ENCODE data around the gene NEUROG2. TPM values are rescaled to one million over a fixed set of nuclear protein-coding genes. Genes with fewer than 3 reads are reported as not detected.
A peak's percentile ranks its signal among the peaks of the same experiment; 100 is the strongest.

NEUROG2 gene
- total and polyA plus RNA-seq, 2 of the 8 experiments (the other 6 are each of a cell fraction or from before 2014, with no cell fraction given), result 0.03 TPM; not detected in 1

DNA sequence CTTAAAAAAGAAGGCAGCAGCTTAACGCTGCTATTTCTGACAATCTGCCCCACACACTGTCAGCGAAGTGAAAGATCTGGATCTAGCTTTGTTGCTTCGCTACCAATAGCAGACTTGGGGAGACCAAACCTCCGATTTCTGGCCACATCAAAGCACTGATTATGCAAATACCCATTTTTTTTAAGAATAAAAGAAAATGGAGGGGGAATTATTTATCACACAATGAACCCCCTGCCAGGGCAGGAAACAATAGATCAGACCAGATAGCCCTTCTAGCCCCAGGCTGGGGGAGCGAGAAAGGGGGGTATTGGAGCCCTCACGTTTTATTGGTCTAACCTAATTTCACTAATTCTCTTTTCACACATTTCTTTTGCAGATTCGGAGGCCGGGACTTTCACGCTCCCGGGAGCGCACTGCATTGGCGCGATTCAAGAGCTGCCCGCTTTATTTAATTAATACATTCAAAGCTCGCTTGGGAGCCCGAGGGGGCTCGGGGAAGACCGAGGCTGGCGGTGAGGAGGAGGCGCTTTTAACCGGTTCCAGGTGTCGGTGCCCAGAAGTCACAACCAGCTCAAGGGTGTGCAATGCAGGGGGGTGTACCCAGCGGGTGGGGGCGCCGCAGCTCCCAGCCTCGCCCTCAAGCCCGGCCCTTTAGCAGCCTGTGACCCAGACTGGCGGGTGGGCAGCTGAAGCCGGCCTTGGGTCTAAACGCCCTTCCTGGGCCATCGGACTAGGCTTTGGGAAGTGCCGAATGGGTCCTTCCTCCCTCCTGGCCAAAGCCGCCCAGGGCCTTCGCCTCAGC lies 5.5 kb downstream of the NEUROG2 start:
- Histone ChIP-seq H3K4me1 (replicated peaks in 1 of 4; ENCODE audit: control insufficient read depth in 3 of 4, insufficient read depth in 4 of 4, low read length in 3 of 4) (peaks cover 14 to 30% (median 23%) of the 10 kb centered on the region in 4 experiments), H3K27ac (ENCODE audit: low read depth, low read length) (no peak overlapping the region), H3K23ac (ENCODE audit: insufficient read length) (no peak overlapping the region), H3K4me3 (ENCODE audit: extremely low read depth in 1 of 4, insufficient read depth in 2 of 4, low read depth in 3 of 4, low read length in 4 of 4) (peak overlapping the region; percentile 10 to 54 (median 34); a peak in 7 of 8 replicates), H3K9me3 (ENCODE audit: insufficient read depth in 2 of 2, low read depth in 1 of 2, low read length in 1 of 2) (no peaks in the 10 kb centered on the region), H3K79me1 (ENCODE audit: low read depth, low read length) (no peaks in the 10 kb centered on the region), H3K56ac (replicated peaks; ENCODE audit: insufficient read length, low read depth, low read length) (no peak overlapping the region), H3K9ac (replicated peaks in 1 of 4; ENCODE audit: extremely low read depth in 1 of 4, low read depth in 3 of 4, low read length in 3 of 4) (no peak overlapping the region), H3K36me3 (ENCODE audit: control insufficient read depth in 2 of 4, insufficient read depth in 4 of 4, low read length in 3 of 4) (peaks cover 0 to 4% (median 0%) of the 10 kb centered on the region in 4 experiments; a peak in 1 of 8 replicates), H4K20me1 (replicated peaks in 1 of 2; ENCODE audit: control insufficient read depth in 1 of 2, insufficient read depth in 2 of 2, low read length in 2 of 2) (peaks cover 6 to 27% of the 10 kb centered on the region in 2 experiments), H3K14ac (ENCODE audit: insufficient read length) (no peak overlapping the region), H2BK15ac (ENCODE audit: low read length) (no peak overlapping the region), H2AK5ac (ENCODE audit: low read depth, low read length) (no peak overlapping the region), H3K4ac (replicated peaks; ENCODE audit: insufficient read length, low read depth, low read length) (no peak overlapping the region), H3K23me2 (ENCODE audit: low read depth, low read length) (peaks cover 9% of the 10 kb centered on the region; the same call in 1 of the 2 replicates), H3K4me2 (ENCODE audit: insufficient read depth in 1 of 2, low read depth in 2 of 2, low read length in 2 of 2) (peak overlapping the region; percentile 76 to 86), H4K5ac (ENCODE audit: insufficient read length, low read depth, low read length) (no peak overlapping the region), H2BK20ac (ENCODE audit: low read length) (no peak overlapping the region), H3K18ac (ENCODE audit: extremely low read depth, low read length) (no peak overlapping the region), H2BK12ac (ENCODE audit: low read depth, low read length) (no peak overlapping the region), H2BK120ac (replicated peaks; ENCODE audit: low read depth, low read length) (no peak overlapping the region), H4K91ac (replicated peaks; ENCODE audit: insufficient read length, low read length) (peak overlapping the region; percentile 25), H4K8ac (ENCODE audit: extremely low read depth, insufficient read depth, low read length) (peak overlapping the region; percentile 80; the same call in 1 of the 2 replicates), H3K27me3 (replicated peaks in 1 of 4; ENCODE audit: control insufficient read depth in 3 of 4, extremely low read depth in 1 of 4, insufficient read depth in 3 of 4, low read length in 3 of 4) (peaks cover 75 to 97% (median 88%) of the 10 kb centered on the region in 4 experiments), H2BK5ac (ENCODE audit: low read depth, low read length) (no peak overlapping the region), H3K79me2 (ENCODE audit: control insufficient read depth in 1 of 2, insufficient read depth in 2 of 2, low read length in 2 of 2) (no peaks in the 10 kb centered on the region), H2AFZ (ENCODE audit: low read length) (no peak overlapping the region)
- FAIRE-seq, result no peak
- TF ChIP-seq ASH2L (IDR thresholded peaks at IDR 0.05; ENCODE audit: low read length), result peak; percentile 23
- TF ChIP-seq, protein P1, sequence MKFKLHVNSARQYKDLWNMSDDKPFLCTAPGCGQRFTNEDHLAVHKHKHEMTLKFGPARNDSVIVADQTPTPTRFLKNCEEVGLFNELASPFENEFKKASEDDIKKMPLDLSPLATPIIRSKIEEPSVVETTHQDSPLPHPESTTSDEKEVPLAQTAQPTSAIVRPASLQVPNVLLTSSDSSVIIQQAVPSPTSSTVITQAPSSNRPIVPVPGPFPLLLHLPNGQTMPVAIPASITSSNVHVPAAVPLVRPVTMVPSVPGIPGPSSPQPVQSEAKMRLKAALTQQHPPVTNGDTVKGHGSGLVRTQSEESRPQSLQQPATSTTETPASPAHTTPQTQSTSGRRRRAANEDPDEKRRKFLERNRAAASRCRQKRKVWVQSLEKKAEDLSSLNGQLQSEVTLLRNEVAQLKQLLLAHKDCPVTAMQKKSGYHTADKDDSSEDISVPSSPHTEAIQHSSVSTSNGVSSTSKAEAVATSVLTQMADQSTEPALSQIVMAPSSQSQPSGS (IDR thresholded peaks at IDR 0.05; ENCODE audit: low read length), result no peak
- ChIA-PET CTCF (ENCODE audit: partially characterized antibody) (interaction anchor here (0.6 to 11.5 kb wide), 7 partner anchors 10 to 182 kb away, joined by 3 to 133 read pairs (median 4); no protein-coding TSS in a partner anchor), POLR2A (ENCODE audit: partially characterized antibody) (interaction anchor here (0.6 to 1.7 kb wide), 3 partner anchors 10 to 20 kb away, joined by 3 to 9 read pairs (median 4); no protein-coding TSS in a partner anchor)
- peak in 1 of 2 experiments; percentile 74 for DNase-seq (ENCODE audit: low read depth in 1 of 2, low spot score in 2 of 2)
- WGBS, 2 experiments (ENCODE audit: extremely low coverage in 1 of 2, insufficient coverage in 1 of 2, insufficient read length in 1 of 2, insufficient replicate concordance in 2 of 2, low coverage in 1 of 2, low lambda C conversion rate in 2 of 2, missing lambda C conversion rate in 1 of 2), result 2% methylated on average over 32 of the region's 34 CpGs; no CpG with 5 or more reads in 1 of the 2 experiments

All from H1 (cell line).